ENCODE results near the gene CEMIP2.

DNA sequence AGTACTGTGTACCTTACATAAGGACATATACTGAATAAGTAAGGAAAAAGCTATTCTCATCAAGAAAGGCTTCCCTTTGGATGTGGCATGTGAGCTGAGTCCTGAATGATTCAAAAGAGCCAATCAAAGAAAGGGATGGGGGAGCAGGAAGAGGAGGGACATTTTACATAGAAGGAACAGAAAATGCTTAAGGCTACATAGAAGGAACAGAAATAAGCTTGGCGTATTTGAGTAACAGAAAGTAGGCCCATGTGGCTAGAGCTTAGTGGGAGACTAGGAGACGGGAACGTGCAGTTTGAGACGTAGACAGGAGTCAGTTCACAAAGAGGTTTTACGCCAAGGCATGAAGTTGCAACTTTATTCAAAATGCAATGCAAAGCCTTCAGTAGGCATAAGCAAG is 126.3 kb downstream of the CEMIP2 start:
- TF ChIP-seq CTCF (IDR thresholded peaks at IDR 0.05; ENCODE audit: insufficient read depth, low read depth, low read length) (no peak), EZH2 (IDR thresholded peaks at IDR 0.05; ENCODE audit: insufficient read depth, low read length) (no peak)

Data from astrocyte (in vitro differentiated cells and primary cell).